ENCODE measurements around the gene CATSPER3. TPM values are rescaled to one million over a fixed set of nuclear protein-coding genes. Genes with fewer than 3 reads are reported as not detected.

CATSPER3 gene
- polyA plus RNA-seq, 3 donors: 0.15 to 0.60 (median 0.52) TPM

DNA sequence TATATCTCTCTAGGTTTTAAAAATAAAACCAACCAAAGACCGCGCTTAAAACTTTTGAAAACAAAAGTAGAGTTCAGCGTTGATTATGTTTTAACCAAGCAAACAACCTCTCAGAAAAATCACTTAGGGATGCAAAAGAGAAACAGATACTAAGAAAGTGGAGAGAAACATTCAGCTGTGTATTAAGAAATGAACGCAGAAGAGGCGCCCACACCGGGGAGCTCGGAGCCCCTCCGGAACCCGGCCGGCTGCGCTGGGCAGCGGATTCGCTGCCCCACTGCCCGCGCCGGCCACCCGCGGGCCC is 64.9 kb downstream of the CATSPER3 start:
- H3K4me3 Mint-ChIP-seq: peak overlapping the region in 1 of 2 donors; percentile 87
- intact Hi-C loops (cut with micrococcal nuclease): loop anchor here in 1 of 2 donors (10.0 kb wide), 1 partner anchor 162 kb away; no protein-coding TSS in a partner anchor
- no peak overlapping the region for H3K27ac Mint-ChIP-seq
- Histone ChIP-seq H2AFZ (ENCODE audit: insufficient read depth, low read depth, low read length, poor library complexity, severe bottlenecking) (no peak overlapping the region), H3K27me3 (ENCODE audit: control insufficient read depth in 2 of 2, insufficient read depth in 2 of 2, low read length in 2 of 2) (peaks cover 73 to 85% of the 10 kb centered on the region in 2 donors), H3K4me3 (replicated peaks in 1 of 3; ENCODE audit: low read depth in 2 of 3, low read length in 3 of 3) (peak overlapping the region in 1 of 3 experiments; percentile 52), H3K4me1 (ENCODE audit: control insufficient read depth in 1 of 2, insufficient read depth in 2 of 2, low read length in 2 of 2) (peaks cover 12 to 23% of the 10 kb centered on the region in 2 donors), H3K36me3 (replicated peaks in 1 of 2; ENCODE audit: control insufficient read depth in 1 of 2, insufficient read depth in 2 of 2, low read length in 2 of 2) (no peaks in the 10 kb centered on the region), H3K9me3 (replicated peaks in 1 of 2; ENCODE audit: control insufficient read depth in 1 of 2, insufficient read depth in 1 of 2, low read length in 2 of 2) (peaks cover under 1 to 43% of the 10 kb centered on the region in 2 donors), H4K20me1 (ENCODE audit: insufficient read depth, low read length) (no peaks in the 10 kb centered on the region), H3K79me2 (ENCODE audit: insufficient read depth, low read length) (no peaks in the 10 kb centered on the region), H3K4me2 (replicated peaks; ENCODE audit: extremely low read depth, low read length, poor library complexity, severe bottlenecking) (peak overlapping the region; percentile 60), H3K9ac (ENCODE audit: insufficient read depth, low read length, poor library complexity, severe bottlenecking) (no peak overlapping the region), H3K27ac (ENCODE audit: low read depth in 1 of 2, low read length in 2 of 2) (no peak overlapping the region)
- WGBS (ENCODE audit: insufficient coverage): 2% methylated on average over 15 of the region's 18 CpGs
- peaks cover 80 to 94% (median 90%) of the 10 kb centered on the region in 3 donors for H3K27me3 Mint-ChIP-seq (ENCODE audit: low read depth in 3 of 3)
- TF ChIP-seq, protein P1, sequence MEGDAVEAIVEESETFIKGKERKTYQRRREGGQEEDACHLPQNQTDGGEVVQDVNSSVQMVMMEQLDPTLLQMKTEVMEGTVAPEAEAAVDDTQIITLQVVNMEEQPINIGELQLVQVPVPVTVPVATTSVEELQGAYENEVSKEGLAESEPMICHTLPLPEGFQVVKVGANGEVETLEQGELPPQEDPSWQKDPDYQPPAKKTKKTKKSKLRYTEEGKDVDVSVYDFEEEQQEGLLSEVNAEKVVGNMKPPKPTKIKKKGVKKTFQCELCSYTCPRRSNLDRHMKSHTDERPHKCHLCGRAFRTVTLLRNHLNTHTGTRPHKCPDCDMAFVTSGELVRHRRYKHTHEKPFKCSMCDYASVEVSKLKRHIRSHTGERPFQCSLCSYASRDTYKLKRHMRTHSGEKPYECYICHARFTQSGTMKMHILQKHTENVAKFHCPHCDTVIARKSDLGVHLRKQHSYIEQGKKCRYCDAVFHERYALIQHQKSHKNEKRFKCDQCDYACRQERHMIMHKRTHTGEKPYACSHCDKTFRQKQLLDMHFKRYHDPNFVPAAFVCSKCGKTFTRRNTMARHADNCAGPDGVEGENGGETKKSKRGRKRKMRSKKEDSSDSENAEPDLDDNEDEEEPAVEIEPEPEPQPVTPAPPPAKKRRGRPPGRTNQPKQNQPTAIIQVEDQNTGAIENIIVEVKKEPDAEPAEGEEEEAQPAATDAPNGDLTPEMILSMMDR (IDR thresholded peaks at IDR 0.05): no peak
- peaks cover 3 to 11% of the 10 kb centered on the region in 2 donors for H3K36me3 Mint-ChIP-seq
- peaks cover 35% of the 10 kb centered on the region for H3K4me1 Mint-ChIP-seq
- peaks cover 0 to 31% (median 19%) of the 10 kb centered on the region in 7 donors for H3K9me3 Mint-ChIP-seq
- DNase-seq: no peak

- Mint-ChIP-seq H3K27ac (no peak overlapping the region), H3K36me3 (peaks cover 3 to 11% of the 10 kb centered on the region in 2 donors), H3K9me3 (peaks cover 0 to 31% (median 19%) of the 10 kb centered on the region in 7 donors), H3K4me1 (peaks cover 35% of the 10 kb centered on the region), H3K4me3 (peak overlapping the region; percentile 71 to 90), H3K27me3 (ENCODE audit: low read depth in 3 of 3) (peaks cover 85 to 94% (median 91%) of the 10 kb centered on the region in 3 donors)
- Histone ChIP-seq H3K4me1 (ENCODE audit: control insufficient read depth in 1 of 2, insufficient read depth in 2 of 2, low read length in 2 of 2) (peaks cover 12 to 23% of the 10 kb centered on the region in 2 donors), H3K9ac (ENCODE audit: insufficient read depth, low read length, poor library complexity, severe bottlenecking) (no peak overlapping the region), H3K9me3 (replicated peaks in 1 of 2; ENCODE audit: control insufficient read depth in 1 of 2, insufficient read depth in 1 of 2, low read length in 2 of 2) (peaks cover 4 to 42% of the 10 kb centered on the region in 2 donors), H3K36me3 (replicated peaks in 1 of 2; ENCODE audit: control insufficient read depth in 1 of 2, insufficient read depth in 2 of 2, low read length in 2 of 2) (no peaks in the 10 kb centered on the region), H4K20me1 (ENCODE audit: insufficient read depth, low read length) (no peaks in the 10 kb centered on the region), H3K27me3 (ENCODE audit: control insufficient read depth in 2 of 2, insufficient read depth in 2 of 2, low read length in 2 of 2) (peaks cover 73 to 86% of the 10 kb centered on the region in 2 donors), H3K79me2 (ENCODE audit: insufficient read depth, low read length) (no peaks in the 10 kb centered on the region), H3K27ac (ENCODE audit: low read depth in 1 of 2, low read length in 2 of 2) (no peak overlapping the region), H3K4me3 (replicated peaks in 1 of 3; ENCODE audit: low read depth in 2 of 3, low read length in 3 of 3) (peak overlapping the region in 2 of 3 experiments; percentile 16 to 52), H3K4me2 (replicated peaks; ENCODE audit: extremely low read depth, low read length, poor library complexity, severe bottlenecking) (peak overlapping the region; percentile 60), H2AFZ (ENCODE audit: insufficient read depth, low read depth, low read length, poor library complexity, severe bottlenecking) (no peak overlapping the region)
- WGBS (ENCODE audit: insufficient coverage): 2% methylated on average over 77 of the region's 89 CpGs
- intact Hi-C loops (cut with micrococcal nuclease): loop anchor here in 1 of 2 donors (10.0 kb wide), 1 partner anchor 162 kb away; no protein-coding TSS in a partner anchor
- no peak for DNase-seq
- TF ChIP-seq, protein P1 (IDR thresholded peaks at IDR 0.05): no peak
Observed at GRCh38 chr5:135032999-135033861, 65.5 kb downstream of the CATSPER3 start.

All from CD14-positive monocyte (primary cell).